Nephron progenitor cell (in vitro differentiated cells): ENCODE data around the gene PKP3.

Experiments
- DNase-seq: peaks from one replicate; pipeline ENCODE4 v3.0.0; 2021
- H3K27ac Mint-ChIP-seq: 2 replicates; pipeline ENCODE4 v1.8.0; 2021; ENCODE audit warnings: mild to moderate bottlenecking, moderate library complexity, mixed read lengths
- H3K27me3 Mint-ChIP-seq: 2 replicates; pipeline ENCODE4 v1.8.0; 2021; ENCODE audit warnings: mild to moderate bottlenecking, low read depth, mixed read lengths; ENCODE audit not compliant: poor library complexity
- H3K36me3 Mint-ChIP-seq: 2 replicates; pipeline ENCODE4 v1.8.0; 2021; ENCODE audit warnings: low read depth, mixed read lengths
- H3K4me1 Mint-ChIP-seq: 2 replicates; pipeline ENCODE4 v1.8.0; 2021; ENCODE audit warnings: mixed read lengths
- H3K4me3 Mint-ChIP-seq: 2 replicates; pipeline ENCODE4 v1.8.0; 2021; ENCODE audit warnings: mild to moderate bottlenecking, moderate library complexity, mixed read lengths
- H3K9me3 Mint-ChIP-seq: 2 replicates; pipeline ENCODE4 v1.8.0; 2021; ENCODE audit warnings: mild to moderate bottlenecking, moderate library complexity, mixed read lengths
- CTCF ChIP-seq: fragments of 200-600 bp; sonication (generic); IDR thresholded peaks from 2 replicates; pipeline ENCODE4 v1.5.0; 2021; ENCODE audit warnings: antibody characterized with exemption

Gene PKP3

DNA sequence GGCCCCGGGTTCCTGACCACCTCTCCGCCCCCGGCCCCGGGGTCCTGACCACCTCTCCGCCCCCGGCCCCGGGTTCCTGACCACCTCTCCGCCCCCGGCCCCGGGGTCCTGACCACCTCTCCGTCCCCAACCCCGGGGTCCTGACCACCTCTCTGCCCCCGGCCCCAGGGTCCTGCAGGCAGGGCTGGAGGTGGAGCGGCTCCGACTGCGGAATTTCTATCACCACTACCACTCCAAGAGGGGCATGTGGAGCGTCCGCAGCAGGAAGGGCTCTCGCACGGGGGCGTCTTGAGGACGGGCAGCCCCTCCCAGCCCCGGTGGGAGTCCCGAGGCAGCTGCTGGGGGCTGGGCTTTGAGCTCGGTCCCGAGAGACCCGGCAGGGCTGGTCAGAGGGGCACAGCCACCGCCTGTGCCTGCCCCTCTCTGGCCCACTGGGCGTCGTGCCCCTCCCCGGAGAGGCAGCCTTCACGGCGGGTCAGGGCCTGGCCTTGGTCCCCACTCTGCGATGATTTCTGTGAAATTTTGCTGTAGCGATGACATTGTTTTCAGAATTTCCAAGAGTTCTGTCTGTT, 12.4 kb upstream of the PKP3 start:
- no peak for DNase-seq
- H3K4me3 Mint-ChIP-seq = no peak overlapping the region
- H3K9me3 Mint-ChIP-seq = peaks cover 8% of the 10 kb centered on the region
- H3K36me3 Mint-ChIP-seq = peaks cover 54% of the 10 kb centered on the region
- H3K27me3 Mint-ChIP-seq = peaks cover 3% of the 10 kb centered on the region
- TF ChIP-seq CTCF = no peak
- H3K4me1 Mint-ChIP-seq = peaks cover 20% of the 10 kb centered on the region
- no peak overlapping the region for H3K27ac Mint-ChIP-seq

DNA sequence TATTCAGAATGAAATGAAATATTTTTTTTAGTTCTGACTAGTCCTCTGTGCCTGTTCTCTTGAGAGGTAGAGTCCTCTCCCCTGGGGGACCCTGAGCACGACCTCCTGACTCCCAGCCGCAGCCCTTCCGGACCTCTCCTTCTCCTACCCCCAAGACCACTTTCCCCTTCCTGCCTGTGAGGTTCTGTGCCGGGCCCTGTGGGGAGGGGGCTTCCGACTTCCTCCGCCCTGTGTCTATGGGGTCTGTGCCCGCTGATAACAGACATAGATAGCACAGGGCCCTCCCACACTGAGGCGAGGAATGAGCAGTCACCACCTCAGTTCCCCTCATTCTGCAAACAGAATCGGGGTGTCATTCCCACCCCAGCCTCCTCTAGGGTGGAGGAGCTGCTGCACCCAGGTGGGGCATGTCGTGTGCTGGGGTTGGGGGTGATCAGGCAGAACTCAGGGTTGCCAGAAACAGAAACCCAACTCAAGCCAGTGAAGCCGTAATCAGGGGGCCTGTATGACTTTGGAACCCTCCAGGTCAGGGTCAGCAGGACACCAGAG, 11.9 kb upstream of the PKP3 start:
- no peak for TF ChIP-seq CTCF
- Mint-ChIP-seq H3K9me3 (peaks cover 14% of the 10 kb centered on the region), H3K4me1 (peaks cover 20% of the 10 kb centered on the region), H3K36me3 (peaks cover 60% of the 10 kb centered on the region), H3K27me3 (peaks cover 3% of the 10 kb centered on the region), H3K27ac (peak overlapping the region; percentile 96), H3K4me3 (no peak overlapping the region)
- no peak for DNase-seq

GRCh38 chr11:383431-383830, 10.6 kb upstream of the PKP3 start:
- Mint-ChIP-seq H3K9me3 (peaks cover 17% of the 10 kb centered on the region), H3K27ac (peak overlapping the region; percentile 83), H3K4me1 (peaks cover 28% of the 10 kb centered on the region), H3K27me3 (peaks cover 3% of the 10 kb centered on the region), H3K4me3 (no peak overlapping the region), H3K36me3 (peaks cover 50% of the 10 kb centered on the region)
- DNase-seq = no peak
- TF ChIP-seq CTCF = no peak

- Mint-ChIP-seq H3K4me1 (peaks cover 38% of the 10 kb centered on the region), H3K27ac (no peak overlapping the region), H3K9me3 (peaks cover 17% of the 10 kb centered on the region), H3K4me3 (no peak overlapping the region), H3K27me3 (peaks cover 3% of the 10 kb centered on the region), H3K36me3 (peaks cover 40% of the 10 kb centered on the region)
- DNase-seq = no peak
- TF ChIP-seq CTCF = no peak
Observed at GRCh38 chr11:384511-384910, 9.5 kb upstream of the PKP3 start.

- DNase-seq = no peak
- Mint-ChIP-seq H3K27ac (no peak overlapping the region), H3K36me3 (peaks cover 32% of the 10 kb centered on the region), H3K4me3 (no peak overlapping the region), H3K9me3 (peaks cover 17% of the 10 kb centered on the region), H3K4me1 (peaks cover 45% of the 10 kb centered on the region), H3K27me3 (peaks cover 3% of the 10 kb centered on the region)
- no peak for TF ChIP-seq CTCF
Observed at GRCh38 chr11:385594-386351, 8.2 kb upstream of the PKP3 start.
